Naive B cell (primary cell): ENCODE measurements around the gene PITRM1. TPM values are rescaled to one million over a fixed set of nuclear protein-coding genes. Genes with fewer than 3 reads are reported as not detected.
"Not testable (repeated sequence)": the region's sequence is repeated elsewhere in the genome, so short reads cannot be mapped to it uniquely, and the experiment has no call there.

Source experiments
- ATAC-seq, 2 donors: fragments of 150-1000 bp; cut with Tn5 transposase; 2 replicates each; pipeline ENCODE4 v1.10.0; 2021; ENCODE audit warnings: low read depth in 2 of 2, mild to moderate bottlenecking in 2 of 2, moderate library complexity in 2 of 2
- DNase-seq: peaks from one replicate; pipeline ENCODE4 v3.0.0; 2022
- H3K27ac Mint-ChIP-seq, 6 donors: one replicate each; pipeline ENCODE4 v1.8.0; 2020 to 2022; ENCODE audit warnings: mild to moderate bottlenecking in 6 of 6, mixed read lengths in 6 of 6, moderate library complexity in 5 of 6, inconsistent platforms in 2 of 6
- H3K27me3 Mint-ChIP-seq, 3 donors: one replicate each; pipeline ENCODE4 v1.8.0; 2021 to 2022; ENCODE audit warnings: mixed read lengths in 3 of 3, mild to moderate bottlenecking in 1 of 3
- H3K36me3 Mint-ChIP-seq, 2 donors: one replicate each; pipeline ENCODE4 v1.8.0; 2020 to 2022; ENCODE audit warnings: mixed read lengths in 2 of 2, inconsistent platforms in 1 of 2, mild to moderate bottlenecking in 1 of 2
- H3K4me1 Mint-ChIP-seq, 3 donors: one replicate each; pipeline ENCODE4 v1.8.0; 2020 to 2022; ENCODE audit warnings: mixed read lengths in 3 of 3, inconsistent platforms in 1 of 3, mild to moderate bottlenecking in 1 of 3, moderate library complexity in 1 of 3
- H3K4me3 Mint-ChIP-seq, 8 donors: one replicate each; pipeline ENCODE4 v1.8.0; 2020 to 2022; ENCODE audit warnings: mild to moderate bottlenecking in 8 of 8, mixed read lengths in 8 of 8, moderate library complexity in 8 of 8, inconsistent platforms in 2 of 8
- H3K9me3 Mint-ChIP-seq, 7 donors: one replicate each; pipeline ENCODE4 v1.8.0; 2020 to 2022; ENCODE audit warnings: mixed read lengths in 7 of 7, mild to moderate bottlenecking in 5 of 7, inconsistent platforms in 2 of 7, moderate library complexity in 1 of 7
- polyA plus RNA-seq, 6 donors: library from polyadenylated mRNA; unstranded; fragments of 300-500 nt; fragmentation: Illumina TruSeq; gene quantifications; one replicate each; pipeline ENCODE4 v1.2.3, GENCODE V29; 2021; ENCODE audit warnings: low read depth in 6 of 6

Gene PITRM1
- polyA plus RNA-seq, 6 donors from 2014 or later: 18.7 to 37.7 (median 28.8) TPM

DNA sequence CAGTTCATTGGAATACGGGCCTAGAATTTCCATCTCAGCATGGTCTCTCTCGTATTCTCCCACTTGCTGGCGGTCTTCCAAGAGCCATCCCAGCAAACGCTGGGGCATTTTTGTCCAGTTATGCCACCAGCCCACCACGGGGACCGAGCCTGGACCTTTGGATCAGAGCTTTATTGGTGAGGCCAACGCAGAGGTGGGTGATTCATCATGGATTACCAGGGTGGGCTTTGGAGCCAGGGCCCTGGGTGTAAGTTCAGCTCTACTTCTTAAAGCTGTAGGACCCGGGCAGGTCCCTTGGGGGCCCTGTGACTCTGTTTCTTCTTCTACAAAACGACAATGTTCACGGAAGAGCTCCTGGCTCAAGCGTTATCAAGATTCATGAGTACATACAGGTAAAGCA lies 22.7 kb upstream of the PITRM1 start:
- Mint-ChIP-seq H3K36me3 (no peaks in the 10 kb centered on the region), H3K4me1 (peaks cover 9 to 17% (median 10%) of the 10 kb centered on the region in 3 donors), H3K9me3 (no peaks in the 10 kb centered on the region), H3K27ac (peak overlapping the region in 1 of 6 donors; percentile 11), H3K4me3 (no peak overlapping the region), H3K27me3 (peaks cover 45 to 58% (median 49%) of the 10 kb centered on the region in 3 donors)
- DNase-seq (no peak), ATAC-seq (no peak)

DNA sequence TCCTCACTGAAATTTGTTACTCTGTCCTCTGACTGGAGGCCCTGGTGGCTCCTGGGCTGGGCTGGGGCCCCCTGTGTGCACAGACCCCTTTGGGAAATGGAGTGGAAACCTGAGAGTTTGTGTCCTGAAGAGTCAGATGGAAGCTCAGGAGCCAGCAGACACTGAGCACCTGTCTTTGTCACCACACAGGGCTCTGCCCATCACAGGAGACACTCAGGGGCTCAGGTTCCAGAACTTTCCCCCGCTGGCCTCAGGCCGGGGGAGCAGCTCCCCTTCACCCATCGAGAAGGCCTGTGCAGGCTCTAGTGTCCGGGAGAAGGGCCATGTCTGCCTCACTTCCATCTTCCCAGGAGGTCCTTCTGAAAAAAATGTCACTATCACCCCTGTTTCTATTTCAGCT lies 22.3 kb upstream of the PITRM1 start:
- Mint-ChIP-seq H3K4me3 (peak overlapping the region in 1 of 8 donors; percentile 29), H3K27me3 (peaks cover 41 to 54% (median 44%) of the 10 kb centered on the region in 3 donors), H3K4me1 (peaks cover 9 to 17% (median 10%) of the 10 kb centered on the region in 3 donors), H3K9me3 (no peaks in the 10 kb centered on the region), H3K27ac (no peak overlapping the region), H3K36me3 (no peaks in the 10 kb centered on the region)
- DNase-seq (no peak), ATAC-seq (no peak)

DNA sequence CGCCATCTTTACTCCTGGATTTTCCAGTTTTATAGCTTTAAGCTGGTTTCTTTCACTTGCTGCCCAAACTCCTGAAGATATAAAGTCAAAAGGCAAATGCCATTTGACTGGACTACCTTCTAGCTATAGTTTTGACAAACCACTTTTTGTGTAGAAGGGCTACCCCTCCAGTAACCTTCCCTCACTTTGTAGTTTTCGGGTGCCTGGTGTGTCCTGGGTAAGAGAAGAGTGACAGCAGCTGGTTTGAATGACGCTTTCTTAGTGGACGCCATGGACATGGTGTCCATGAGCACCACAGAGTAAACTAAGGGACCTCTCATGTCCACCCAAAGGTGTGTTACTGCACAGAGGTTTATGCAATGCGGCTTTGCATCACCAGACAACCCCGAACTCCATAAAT lies 21.2 kb upstream of the PITRM1 start:
- DNase-seq (no peak), ATAC-seq (no peak)
- Mint-ChIP-seq H3K27me3 (peaks cover 33 to 44% (median 33%) of the 10 kb centered on the region in 3 donors), H3K27ac (no peak overlapping the region), H3K9me3 (no peaks in the 10 kb centered on the region), H3K36me3 (no peaks in the 10 kb centered on the region), H3K4me1 (peaks cover 9 to 10% (median 9%) of the 10 kb centered on the region in 3 donors), H3K4me3 (no peak overlapping the region)

DNA sequence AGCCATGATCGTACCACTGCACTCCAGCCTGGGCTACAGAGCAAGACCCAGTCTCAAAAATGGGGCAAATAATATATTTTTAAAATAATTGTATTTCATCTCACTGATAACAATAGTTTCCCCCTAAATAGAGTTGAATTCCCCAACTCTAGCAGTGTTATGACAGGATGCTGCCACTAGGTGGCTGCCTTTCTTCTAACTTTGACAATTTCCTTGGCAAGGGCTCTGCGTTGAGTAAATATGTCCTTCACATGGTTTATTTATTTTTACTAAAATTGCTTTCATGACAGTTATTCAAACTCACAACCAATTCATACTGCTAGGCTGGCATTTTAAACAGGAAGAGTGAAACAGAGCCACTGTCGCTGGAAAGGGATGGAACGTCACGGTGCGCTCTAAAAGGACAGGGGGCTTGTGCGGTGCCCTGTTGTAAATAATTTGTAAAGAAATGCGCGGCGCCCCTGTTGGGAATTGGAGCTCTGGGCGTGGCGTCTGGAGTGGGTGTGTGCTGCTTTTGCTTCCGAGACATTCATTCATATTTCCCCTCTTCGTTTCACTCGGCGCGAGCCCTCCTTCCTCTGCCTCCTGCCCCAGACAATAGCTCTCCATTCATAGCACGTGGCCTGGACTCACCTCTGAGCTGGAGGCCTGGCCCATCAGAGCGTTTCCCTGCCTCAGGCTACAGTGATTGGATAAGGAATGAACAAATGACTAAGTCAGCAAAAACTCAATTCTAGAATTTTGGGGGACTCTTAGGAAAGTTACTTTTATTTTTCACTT lies 20.5 kb upstream of the PITRM1 start:
- Mint-ChIP-seq H3K36me3 (no peaks in the 10 kb centered on the region), H3K4me3 (peak overlapping the region in 2 of 8 donors; percentile 33 to 51), H3K27me3 (peaks cover 26 to 37% (median 28%) of the 10 kb centered on the region in 3 donors), H3K9me3 (no peaks in the 10 kb centered on the region), H3K27ac (no peak overlapping the region), H3K4me1 (peaks cover 9 to 10% (median 9%) of the 10 kb centered on the region in 3 donors)
- ATAC-seq: peak in 1 of 2 donors; percentile 45
- DNase-seq: peak; percentile 18

DNA sequence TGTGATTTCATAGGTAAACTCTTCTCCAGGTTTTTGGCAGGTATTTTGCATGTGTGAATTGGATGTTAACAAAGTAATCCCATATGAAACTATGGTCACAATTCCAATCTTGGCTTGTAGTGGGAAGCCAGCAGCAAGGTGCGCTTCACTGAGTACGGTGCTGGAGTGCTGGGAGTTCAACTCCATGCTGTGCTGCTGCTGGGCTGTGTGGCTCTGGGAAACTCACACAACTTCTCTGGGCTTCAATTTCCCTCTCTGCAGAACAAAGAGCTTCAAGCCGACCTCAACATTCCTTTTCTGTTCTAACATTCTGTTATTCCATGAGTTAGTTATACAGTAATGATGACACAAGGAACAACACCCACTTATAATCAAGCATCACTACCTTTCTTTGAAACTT lies 18.2 kb upstream of the PITRM1 start:
- ATAC-seq: no peak
- no peak overlapping the region for H3K4me3 Mint-ChIP-seq
- H3K27ac Mint-ChIP-seq: no peak overlapping the region
- H3K27me3 Mint-ChIP-seq: peaks cover 17 to 28% (median 19%) of the 10 kb centered on the region in 3 donors
- H3K4me1 Mint-ChIP-seq: peaks cover 0 to 6% (median 3%) of the 10 kb centered on the region in 3 donors
- no peaks in the 10 kb centered on the region for H3K9me3 Mint-ChIP-seq
- H3K36me3 Mint-ChIP-seq: no peaks in the 10 kb centered on the region
- no peak for DNase-seq

GRCh38 chr10:3187229-3187628 lies 14.6 kb upstream of the PITRM1 start:
- not testable (repeated sequence) for ATAC-seq

DNA sequence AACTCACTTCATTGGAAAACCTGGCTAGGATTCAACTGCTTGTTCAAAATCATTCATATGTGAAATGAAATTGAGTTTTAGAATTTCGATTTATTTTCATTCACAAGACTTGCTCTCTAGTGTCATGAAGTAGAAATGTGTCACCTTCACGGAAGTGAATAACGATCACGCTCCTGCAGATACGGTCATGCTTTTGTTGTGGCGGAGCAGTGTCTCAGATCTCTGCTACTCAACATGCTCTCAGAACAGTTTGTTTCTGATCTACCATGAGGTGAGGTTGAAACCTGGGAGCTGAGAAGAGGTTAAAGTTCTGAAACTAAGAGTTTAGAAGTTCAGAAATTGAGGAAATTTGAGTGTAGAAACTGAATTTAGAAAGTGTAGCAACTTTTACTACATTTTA lies 13.8 kb upstream of the PITRM1 start:
- H3K27ac Mint-ChIP-seq: no peak overlapping the region
- H3K27me3 Mint-ChIP-seq: peaks cover 19 to 30% (median 25%) of the 10 kb centered on the region in 3 donors
- peaks cover 0 to 6% (median 0%) of the 10 kb centered on the region in 7 donors for H3K9me3 Mint-ChIP-seq
- no peak overlapping the region for H3K4me3 Mint-ChIP-seq
- H3K4me1 Mint-ChIP-seq: no peaks in the 10 kb centered on the region
- H3K36me3 Mint-ChIP-seq: no peaks in the 10 kb centered on the region
- DNase-seq (no peak), ATAC-seq (no peak)

More at GRCh38 chr10:3187229-3187628, 14.6 kb upstream of the PITRM1 start:
- peaks cover 15 to 22% (median 20%) of the 10 kb centered on the region in 3 donors for H3K27me3 Mint-ChIP-seq
- not testable (repeated sequence) for H3K27ac Mint-ChIP-seq, H3K4me1 Mint-ChIP-seq, DNase-seq, H3K9me3 Mint-ChIP-seq, H3K36me3 Mint-ChIP-seq, H3K4me3 Mint-ChIP-seq

- H3K4me1 Mint-ChIP-seq: no peaks in the 10 kb centered on the region
These were observed 12.8 kb upstream of the PITRM1 start for GRCh38 chr10:3185386-3185785.

DNA sequence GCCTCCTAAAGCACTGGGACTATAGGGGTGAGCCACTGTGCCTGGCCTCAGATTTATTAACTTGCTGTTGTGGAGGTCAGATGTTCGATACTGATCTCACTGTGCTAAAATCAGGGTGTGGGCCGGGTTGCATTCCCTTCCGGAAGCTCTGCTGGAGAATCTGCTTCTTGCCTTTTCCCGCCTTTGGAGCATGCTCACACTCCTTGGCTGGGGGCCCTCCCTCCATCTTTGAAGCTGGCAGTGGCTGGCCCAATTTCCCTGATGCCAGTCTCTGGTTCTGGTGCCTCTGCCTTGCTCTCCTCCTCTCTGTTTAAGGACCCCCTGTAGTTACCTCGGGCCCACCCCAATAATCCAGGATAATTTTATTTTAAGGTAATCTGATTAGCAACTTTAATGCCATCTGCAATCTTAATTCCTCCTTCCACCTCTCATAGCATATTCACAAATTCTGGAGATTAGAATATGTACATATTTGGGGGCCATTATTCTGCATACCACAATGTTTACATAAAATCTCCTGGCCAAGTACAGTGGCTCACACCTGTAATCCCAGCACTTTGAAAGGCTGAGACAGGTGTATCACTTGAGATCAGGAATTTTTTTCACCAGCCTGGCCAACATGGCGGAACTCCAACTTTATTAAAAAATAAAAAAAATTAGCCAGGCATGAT lies 7.9 kb upstream of the PITRM1 start:
- no peak overlapping the region for H3K4me3 Mint-ChIP-seq
- peaks cover 14 to 28% (median 24%) of the 10 kb centered on the region in 3 donors for H3K27me3 Mint-ChIP-seq
- DNase-seq (no peak), ATAC-seq (no peak)
- no peaks in the 10 kb centered on the region for H3K36me3 Mint-ChIP-seq
- H3K4me1 Mint-ChIP-seq: peaks cover 0 to 15% (median 11%) of the 10 kb centered on the region in 3 donors
- H3K9me3 Mint-ChIP-seq: peaks cover 0 to 6% (median 0%) of the 10 kb centered on the region in 7 donors
- H3K27ac Mint-ChIP-seq: peak overlapping the region in 2 of 6 donors; percentile 56 to 60

More at GRCh38 chr10:3185386-3185785, 12.8 kb upstream of the PITRM1 start:
- Mint-ChIP-seq H3K27me3 (peaks cover 20 to 30% (median 25%) of the 10 kb centered on the region in 3 donors), H3K27ac (no peak overlapping the region), H3K4me3 (no peak overlapping the region), H3K9me3 (peaks cover 0 to 6% (median 0%) of the 10 kb centered on the region in 7 donors), H3K36me3 (no peaks in the 10 kb centered on the region)
- DNase-seq (no peak), ATAC-seq (no peak)

DNA sequence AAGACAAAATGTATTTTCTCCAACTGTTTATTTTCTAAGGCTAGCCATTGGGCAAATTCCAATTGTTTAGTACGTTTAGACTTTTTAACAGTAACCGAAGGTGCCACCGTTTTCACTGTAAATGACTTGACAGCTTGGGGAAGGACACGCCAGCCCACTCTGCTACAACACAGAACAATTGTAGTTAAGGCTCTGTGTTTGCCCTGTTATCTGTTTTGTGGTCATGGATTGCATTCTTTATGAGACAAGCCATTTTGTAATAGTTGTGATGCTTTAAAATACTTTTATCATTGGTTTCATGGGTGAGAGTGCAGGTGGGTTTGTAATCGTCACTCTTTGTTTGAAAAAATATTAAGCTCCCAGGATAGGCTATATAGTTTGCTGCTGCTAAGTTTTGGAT lies 6.6 kb upstream of the PITRM1 start:
- no peak overlapping the region for H3K27ac Mint-ChIP-seq
- H3K27me3 Mint-ChIP-seq: peaks cover 14 to 20% (median 17%) of the 10 kb centered on the region in 3 donors
- no peak for DNase-seq
- no peak for ATAC-seq
- H3K4me1 Mint-ChIP-seq: peaks cover 0 to 15% (median 11%) of the 10 kb centered on the region in 3 donors
- no peaks in the 10 kb centered on the region for H3K36me3 Mint-ChIP-seq
- no peak overlapping the region for H3K4me3 Mint-ChIP-seq
- H3K9me3 Mint-ChIP-seq: peaks cover 0 to 3% (median 0%) of the 10 kb centered on the region in 7 donors

- Mint-ChIP-seq H3K27me3 (peaks cover 14 to 17% (median 14%) of the 10 kb centered on the region in 3 donors), H3K9me3 (peaks cover 0 to 4% (median 1%) of the 10 kb centered on the region in 7 donors), H3K4me1 (peaks cover 4 to 21% (median 14%) of the 10 kb centered on the region in 3 donors), H3K36me3 (no peaks in the 10 kb centered on the region), H3K27ac (peak overlapping the region in 3 of 6 donors; percentile 69 to 78 (median 74)), H3K4me3 (peak overlapping the region in 1 of 8 donors; percentile 42)
- ATAC-seq: peak; percentile 56 to 76
- DNase-seq: peak; percentile 29
These were observed 5.5 kb upstream of the PITRM1 start for GRCh38 chr10:3178042-3178441.

DNA sequence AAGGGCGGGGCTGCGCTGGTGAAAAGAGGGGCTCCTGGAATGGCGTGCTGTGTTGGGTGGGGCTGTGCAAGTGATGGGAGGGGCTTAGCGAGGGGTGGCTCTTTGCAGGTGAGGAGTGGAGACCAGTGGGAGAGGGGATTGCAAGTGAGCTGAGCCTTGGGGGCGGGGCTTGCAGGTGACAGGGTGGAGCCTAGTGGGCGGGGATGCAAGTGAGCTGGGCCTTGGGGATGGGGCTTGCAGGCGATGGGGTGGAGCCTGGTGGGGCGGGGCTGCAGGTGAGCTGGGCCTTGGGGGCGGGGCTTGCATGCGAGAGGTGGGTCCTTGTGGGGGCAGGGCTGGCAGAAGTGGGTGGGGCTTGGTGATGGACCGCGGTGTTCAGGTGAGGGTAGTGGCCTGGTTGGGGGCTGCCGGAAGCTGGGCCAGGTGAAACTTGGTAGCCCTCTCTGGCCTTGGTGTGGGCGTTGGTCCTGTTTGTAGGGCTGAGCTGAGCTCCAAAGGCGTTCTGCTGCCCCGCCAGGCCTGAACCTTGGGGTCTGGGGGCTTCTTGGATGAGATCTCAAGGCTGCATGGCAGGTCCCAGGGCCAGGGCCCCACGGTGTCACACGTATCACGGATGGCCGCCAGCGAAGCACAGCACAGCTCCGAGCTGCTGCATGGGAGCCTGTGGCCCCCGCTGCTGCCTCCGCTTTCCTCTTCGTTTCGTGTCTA lies 743 bp upstream of the PITRM1 start:
- peak; percentile 7 for DNase-seq
- H3K36me3 Mint-ChIP-seq: peaks cover 9% of the 10 kb centered on the region in 2 donors

DNA sequence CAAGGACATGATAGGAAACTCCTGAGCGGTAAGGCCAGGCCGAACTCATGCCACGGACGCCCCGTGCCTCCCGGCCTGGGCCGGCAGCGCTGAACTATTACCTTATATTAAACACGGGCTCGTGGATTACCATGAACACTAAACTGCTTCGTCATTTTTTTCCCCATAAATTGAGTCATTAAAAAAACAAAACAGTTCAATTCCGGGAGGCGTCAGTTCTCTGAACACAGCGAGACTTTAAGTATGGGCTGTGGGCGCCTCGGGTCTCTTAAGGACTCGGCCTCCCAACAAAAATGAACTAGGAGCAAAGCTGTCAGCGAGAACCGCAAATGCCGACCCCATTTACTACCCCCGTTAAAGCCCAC lies 519 bp downstream of the PITRM1 start:
- Mint-ChIP-seq H3K4me1 (peaks cover 11 to 16% (median 15%) of the 10 kb centered on the region in 3 donors), H3K4me3 (peak overlapping the region; percentile 72 to 94 (median 89)), H3K9me3 (peaks cover 0 to 5% (median 0%) of the 10 kb centered on the region in 7 donors), H3K27ac (peak overlapping the region; percentile 76 to 95 (median 90)), H3K27me3 (no peaks in the 10 kb centered on the region), H3K36me3 (peaks cover 9% of the 10 kb centered on the region in 2 donors)
- ATAC-seq: no peak
- DNase-seq: no peak

More for the DNA sequence above, 743 bp upstream of the PITRM1 start:
- Mint-ChIP-seq H3K4me3 (peak overlapping the region; percentile 72 to 95 (median 90)), H3K27me3 (no peaks in the 10 kb centered on the region), H3K9me3 (peaks cover 0 to 5% (median 0%) of the 10 kb centered on the region in 7 donors), H3K27ac (peak overlapping the region; percentile 76 to 94 (median 90)), H3K4me1 (peaks cover 11 to 26% (median 22%) of the 10 kb centered on the region in 3 donors)
- peak; percentile 33 for ATAC-seq
